OCI-LY1 (cell line): ENCODE data around the gene PADI4.

Experiments used
- CTCF ChIP-seq: fragments of 200-600 bp; sonication (generic), shearing (Covaris generic); IDR thresholded peaks from 2 replicates; pipeline ENCODE4 v1.5.1; 2017; ENCODE audit warnings: mild to moderate bottlenecking, antibody characterized with exemption, low read length, moderate library complexity, mixed read lengths
- EZH2 ChIP-seq: fragments of 200-600 bp; sonication (generic), shearing (Covaris generic); IDR thresholded peaks from 2 replicates; pipeline ENCODE4 v1.8.0; 2017; ENCODE audit warnings: borderline replicate concordance, mixed run types, mild to moderate bottlenecking, antibody characterized with exemption, low read length, moderate library complexity, mixed read lengths

DNA sequence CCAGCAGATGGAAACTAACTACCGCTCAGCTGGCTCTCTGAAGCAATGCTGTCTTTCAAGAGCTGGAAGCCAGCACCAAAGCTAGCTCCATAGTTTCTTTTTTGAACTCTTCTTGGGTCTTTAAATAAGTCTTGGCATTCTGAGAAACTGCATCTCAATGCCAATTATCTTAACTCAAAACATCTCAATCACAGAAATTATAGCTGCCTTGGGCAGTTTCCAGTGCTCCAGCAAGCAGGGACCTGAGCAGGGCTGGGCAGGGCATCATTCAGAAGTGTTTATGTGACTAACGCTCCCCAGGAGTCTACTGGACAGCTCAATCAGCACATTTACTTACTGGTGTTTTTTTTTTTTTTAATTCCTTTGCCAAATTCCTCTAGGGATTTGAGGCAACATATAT is 18.3 kb upstream of the PADI4 start:
- TF ChIP-seq CTCF (no peak), EZH2 (no peak)
